NOMO-1 treated with DMSO at 0.1 percent for 48 hours (cell line): ENCODE data around the gene MEMO1.
"Not testable (repeated sequence)": the region's sequence is repeated elsewhere in the genome, so short reads cannot be mapped to it uniquely, and the experiment has no call there.

ENCODE experiments used
- DNase-seq: peaks from one replicate; lab custom pipeline; 2025; ENCODE audit not compliant: unreplicated experiment; lab: John Stamatoyannopoulos, UW

The MEMO1 gene

DNA sequence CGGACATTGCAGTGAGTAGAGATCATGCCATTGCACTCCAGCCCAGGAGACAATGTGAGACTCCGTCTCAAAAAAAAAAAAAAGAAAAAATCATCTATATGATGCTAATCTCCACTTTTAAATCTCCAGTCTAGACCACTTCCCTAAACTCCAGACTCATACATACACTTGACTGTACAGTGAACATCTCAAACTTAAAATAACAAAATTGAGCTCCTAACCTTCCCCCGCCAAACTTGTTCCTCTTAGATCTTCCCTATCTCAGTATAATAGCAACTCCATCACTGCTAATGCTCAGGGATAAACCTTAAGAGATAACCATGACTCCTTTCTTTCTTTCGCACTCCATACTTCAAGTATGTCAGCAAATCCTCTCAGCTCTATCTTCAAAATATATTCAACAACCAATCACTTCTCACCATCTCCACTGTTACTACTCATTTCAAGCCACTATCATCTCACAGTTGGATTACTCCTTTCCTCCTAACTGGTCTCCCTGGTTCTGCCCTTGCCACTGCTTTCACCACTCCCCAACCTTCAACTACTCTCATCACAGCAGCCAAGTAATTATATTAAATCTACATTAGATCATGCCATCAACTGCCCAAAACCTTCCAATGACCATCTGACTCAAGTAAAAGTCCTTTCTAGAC, 12.0 kb downstream of the MEMO1 start:
- DNase-seq, result peak; percentile 58

DNA sequence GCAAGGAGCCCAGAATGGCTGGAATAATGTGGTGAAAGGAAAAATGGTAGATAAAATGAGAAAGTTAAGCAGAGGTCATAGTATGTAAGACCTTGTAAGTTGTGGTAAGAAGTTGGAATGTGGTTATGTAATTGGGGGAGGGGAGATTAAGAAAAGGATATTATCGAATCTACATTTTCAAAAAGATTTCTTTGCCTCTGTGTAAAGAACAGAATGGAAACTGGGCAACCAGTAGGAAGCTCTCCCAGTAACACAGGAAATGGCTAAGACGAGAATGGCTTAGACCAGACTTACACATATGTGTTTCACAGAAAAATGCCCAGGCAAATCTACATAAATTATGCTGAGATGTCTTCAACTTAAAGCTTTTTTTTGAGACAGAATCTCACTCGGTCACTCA, 13.2 kb downstream of the MEMO1 start:
- no peak for DNase-seq

DNA sequence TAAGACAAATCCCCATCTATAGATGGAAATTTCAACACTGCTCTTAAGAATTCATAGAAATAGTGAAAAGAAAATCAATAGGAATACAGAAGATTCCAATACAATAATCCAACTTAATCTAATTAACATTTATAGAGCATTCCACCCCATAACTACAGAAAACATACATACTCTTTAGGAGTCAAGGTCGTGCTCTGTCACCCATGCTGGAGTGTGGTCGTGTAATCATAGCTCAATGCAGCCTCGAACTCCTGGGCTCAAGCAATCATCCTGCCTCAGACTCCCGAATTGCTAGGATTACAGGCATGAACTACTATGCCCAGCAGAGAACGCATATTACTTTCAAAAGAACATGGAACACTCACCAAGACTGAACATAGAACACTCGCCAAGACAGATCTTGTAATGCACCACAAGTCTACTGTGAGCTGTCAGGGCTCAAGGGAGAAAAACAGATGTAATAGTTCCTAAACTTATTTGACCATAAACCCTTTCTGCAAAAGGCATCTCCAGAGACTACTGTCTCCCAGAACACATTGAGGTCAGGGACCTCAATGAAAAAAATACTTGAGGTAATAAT, 14.1 kb downstream of the MEMO1 start:
- DNase-seq, result no peak

DNA sequence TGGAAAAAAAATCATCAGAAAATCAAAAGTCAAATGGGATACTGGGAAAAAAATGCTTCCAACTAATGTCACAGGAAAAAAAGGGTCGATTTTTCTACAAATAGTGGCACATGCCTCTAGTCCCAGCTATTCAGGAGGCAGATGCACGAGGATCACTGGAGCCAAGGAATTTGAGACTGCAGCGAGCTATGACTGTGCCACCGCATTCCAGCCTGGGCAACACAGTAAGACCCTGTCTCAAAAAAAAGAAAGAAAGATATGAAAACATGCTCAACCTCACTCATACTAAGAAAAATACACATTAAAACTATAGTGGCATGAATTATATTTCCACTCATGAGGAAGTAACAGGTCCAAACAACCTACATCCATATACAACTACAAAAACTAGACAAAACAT, 17.9 kb downstream of the MEMO1 start:
- DNase-seq, result no peak

DNA sequence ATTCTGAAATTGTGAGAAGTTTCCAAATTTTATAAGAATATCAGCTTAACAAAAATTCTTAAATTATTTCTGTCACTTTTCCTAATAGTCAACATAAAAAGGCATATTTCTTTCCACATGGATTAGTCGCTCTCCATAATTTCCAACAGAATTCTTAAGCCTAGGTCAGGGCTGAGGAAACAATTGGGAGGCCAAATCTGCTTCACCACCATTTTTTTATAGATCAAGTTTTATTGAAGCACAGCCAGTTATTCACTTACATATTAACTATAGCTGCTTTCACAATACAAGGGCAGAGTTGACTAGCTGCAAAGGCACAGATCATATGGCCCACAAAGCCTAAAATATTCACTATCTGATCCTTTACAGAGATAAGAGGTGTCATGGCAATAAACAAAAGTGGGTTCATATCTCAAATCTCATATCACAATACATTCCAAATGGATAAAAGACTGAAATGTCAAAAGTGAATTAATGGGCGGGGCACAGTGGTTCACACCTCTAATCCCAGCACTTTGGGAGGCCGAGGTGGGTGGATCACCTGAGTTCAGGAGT, 18.7 kb downstream of the MEMO1 start:
- DNase-seq, result no peak

GRCh38 chr2:31989946-31990345, 20.9 kb downstream of the MEMO1 start:
- DNase-seq, result no peak

- no peak for DNase-seq
These were observed 23.2 kb downstream of the MEMO1 start for GRCh38 chr2:31987454-31988220.

DNA sequence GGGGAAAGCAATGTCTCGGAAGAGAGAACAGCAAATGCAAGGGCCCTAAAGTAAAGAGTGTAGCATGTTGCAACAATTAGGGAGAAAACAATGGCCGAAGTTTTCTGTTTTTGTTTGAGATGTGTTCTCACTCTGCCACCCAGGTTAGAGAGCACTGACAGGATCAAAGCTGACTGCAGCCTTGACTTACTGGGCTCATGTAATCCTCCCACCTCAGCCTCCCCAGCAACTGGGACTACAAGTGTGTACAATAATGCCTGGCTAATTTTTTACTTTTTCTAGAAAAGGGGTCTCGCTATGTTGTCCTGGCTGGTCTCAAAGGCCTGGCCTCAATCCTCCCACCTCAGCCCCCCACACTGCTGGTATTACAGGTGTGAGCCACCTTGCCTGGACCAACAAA, 23.9 kb downstream of the MEMO1 start:
- DNase-seq, result no peak

DNA sequence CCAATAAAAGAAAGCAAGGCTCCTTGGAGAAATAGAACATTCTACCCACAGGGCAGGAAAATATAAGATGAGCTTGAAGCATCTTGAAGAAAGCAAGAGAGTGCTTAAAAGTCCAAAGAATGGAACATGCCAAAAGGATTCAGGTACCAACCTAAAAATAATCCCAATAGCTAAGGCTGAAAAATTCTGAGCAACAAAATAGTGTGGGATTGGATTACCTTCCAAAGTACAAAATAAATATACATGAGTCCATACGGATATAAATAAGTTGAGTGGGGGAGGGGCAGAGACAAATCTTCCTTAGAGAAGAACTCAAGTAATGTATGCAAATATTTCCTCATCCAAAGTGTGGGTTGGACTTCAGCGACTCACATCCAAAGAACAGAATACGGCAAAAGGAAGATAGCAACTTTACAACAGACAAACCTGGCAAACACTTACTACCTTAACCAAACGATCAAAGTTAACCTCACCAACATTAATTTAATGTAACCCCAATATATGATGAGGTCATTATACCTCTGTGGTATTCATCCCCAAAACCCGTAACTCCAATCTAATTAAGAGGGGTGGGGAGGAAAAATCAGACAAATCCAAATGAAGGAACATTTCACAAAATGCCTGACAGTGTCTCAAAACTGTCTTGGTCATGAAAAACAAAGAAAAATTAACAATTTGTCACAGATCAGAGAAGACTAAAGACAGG, 26.9 kb downstream of the MEMO1 start:
- DNase-seq, result no peak

- DNase-seq, result peak; percentile 70
These were observed 30.0 kb downstream of the MEMO1 start for GRCh38 chr2:31980674-31981356.

- no peak for DNase-seq
These were observed 30.9 kb downstream of the MEMO1 start for GRCh38 chr2:31979956-31980355.

DNA sequence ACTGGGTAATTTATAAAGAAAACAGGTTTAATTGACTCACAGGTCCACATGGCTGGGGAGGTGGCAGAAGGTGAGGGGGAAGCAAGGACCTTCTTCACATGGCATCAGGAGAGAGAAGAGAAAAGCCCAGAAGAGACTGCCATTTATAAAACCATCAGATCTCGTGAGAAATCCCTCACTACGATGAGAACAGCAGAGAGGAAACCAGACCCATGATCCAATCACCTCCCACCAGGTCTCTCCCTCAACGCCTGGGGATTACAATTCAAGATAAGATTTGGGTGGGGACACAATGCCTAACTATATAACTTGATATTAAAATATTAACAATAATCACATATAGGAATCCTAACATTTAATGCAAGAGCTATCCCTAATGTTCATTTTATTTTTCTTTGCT, 31.8 kb downstream of the MEMO1 start:
- DNase-seq, result no peak

- no peak for DNase-seq
These were observed 32.4 kb downstream of the MEMO1 start for GRCh38 chr2:31978436-31978835.

- no peak for DNase-seq
These were observed 37.1 kb downstream of the MEMO1 start for GRCh38 chr2:31973665-31974064.

GRCh38 chr2:31972059-31972458, 38.7 kb downstream of the MEMO1 start:
- DNase-seq, result no peak

- DNase-seq, result no peak
These were observed 41.6 kb downstream of the MEMO1 start for GRCh38 chr2:31969178-31969577.

DNA sequence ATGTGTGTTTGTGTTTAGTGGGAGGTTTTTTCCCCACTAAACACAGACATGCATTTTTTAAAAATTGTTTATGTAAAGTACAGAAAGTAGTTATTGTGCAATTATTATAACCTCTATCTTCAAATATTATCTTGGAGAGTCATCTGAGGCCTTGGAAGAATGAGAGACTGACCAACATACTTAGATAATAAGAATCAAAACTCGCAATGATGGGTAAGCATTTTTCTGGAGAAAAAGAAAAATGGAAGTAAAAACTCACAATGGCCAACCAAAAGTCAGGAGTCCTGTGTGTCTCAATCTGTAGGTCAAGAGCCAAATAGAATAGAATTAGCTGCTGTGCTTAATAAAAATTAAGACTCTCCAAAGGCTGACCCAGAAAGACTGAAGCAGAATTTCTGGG, 43.0 kb downstream of the MEMO1 start:
- DNase-seq, result no peak

- not testable (repeated sequence) for DNase-seq
These were observed 44.4 kb downstream of the MEMO1 start for GRCh38 chr2:31966402-31966801.

DNA sequence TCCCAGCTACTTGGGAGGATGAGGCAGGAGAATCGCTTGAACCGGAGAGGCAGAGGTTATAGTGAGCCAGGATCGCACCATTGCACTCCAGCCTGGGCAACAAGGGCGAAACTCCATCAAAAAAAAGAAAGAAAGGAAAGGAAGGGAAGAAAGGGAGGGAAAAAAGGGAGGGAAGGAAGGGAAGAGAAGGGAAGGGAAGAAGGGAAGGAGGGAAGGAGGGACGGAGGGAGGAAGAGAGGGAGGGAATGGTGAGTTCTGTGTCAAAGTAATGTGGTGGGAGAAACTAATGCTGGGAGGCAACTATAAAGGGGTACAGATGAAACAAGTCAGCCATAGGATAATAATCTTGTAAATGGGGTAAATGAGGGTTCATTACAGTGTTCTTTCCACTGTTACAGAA, 45.7 kb downstream of the MEMO1 start:
- DNase-seq, result no peak

GRCh38 chr2:31962757-31963361, 47.9 kb downstream of the MEMO1 start:
- DNase-seq, result no peak
